ENCODE results near the gene PPM1D. TPM values are rescaled to one million over a fixed set of nuclear protein-coding genes. Genes with fewer than 3 reads are reported as not detected.

Gene PPM1D
- total RNA-seq, 2 experiments from 2014 or later = 11.6 to 12.9 TPM

DNA sequence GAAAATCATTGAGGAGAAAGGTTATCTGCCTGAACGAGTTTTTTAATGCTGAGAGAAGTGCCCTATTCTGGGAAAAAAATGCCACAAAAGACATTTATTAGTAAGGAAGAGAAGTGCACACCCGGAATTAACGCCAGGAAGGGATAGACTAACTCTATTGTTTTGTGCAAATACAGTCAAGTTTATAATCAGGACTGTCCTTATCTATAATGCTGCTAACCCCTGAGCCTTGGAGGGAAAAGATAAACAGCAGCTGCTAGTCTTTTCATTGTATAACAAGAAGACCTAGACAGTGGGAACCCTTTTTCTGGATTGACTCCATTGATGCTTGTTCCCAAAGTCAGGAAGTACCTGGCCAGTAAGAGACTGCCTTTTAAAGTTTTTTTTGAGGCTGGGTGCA lies 104.2 kb downstream of the PPM1D start:
- Mint-ChIP-seq H3K27ac (no peak overlapping the region), H3K4me3 (no peak overlapping the region), H3K27me3 (no peaks in the 10 kb centered on the region), H3K36me3 (no peaks in the 10 kb centered on the region), H3K4me1 (no peaks in the 10 kb centered on the region), H3K9me3 (no peaks in the 10 kb centered on the region)
- DNase-seq = no peak

- no peaks in the 10 kb centered on the region for H3K36me3 Mint-ChIP-seq
- no peak overlapping the region for H3K27ac Mint-ChIP-seq
These were observed 112.7 kb downstream of the PPM1D start for GRCh38 chr17:60712675-60713074.

DNA sequence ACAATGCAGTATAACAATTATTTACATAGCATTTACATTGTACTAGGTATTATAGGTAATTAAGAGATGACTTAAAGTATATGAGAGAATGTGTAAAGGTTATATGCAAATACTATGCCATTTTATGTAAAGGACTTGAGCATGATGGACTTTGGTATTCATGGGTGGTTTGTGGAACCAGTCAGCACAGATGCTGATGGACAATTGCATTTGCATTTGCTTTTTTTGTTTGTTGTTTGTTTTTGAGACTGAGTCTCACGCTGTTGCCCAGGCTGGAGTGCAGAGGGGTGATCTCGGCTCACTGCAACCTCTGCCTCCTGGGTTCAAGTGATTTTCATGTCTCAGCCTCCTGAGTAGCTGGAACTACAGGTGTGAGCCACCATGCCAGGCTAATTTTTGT lies 113.6 kb downstream of the PPM1D start:
- no peak for DNase-seq
- H3K4me3 Mint-ChIP-seq = no peak overlapping the region
- no peaks in the 10 kb centered on the region for H3K27me3 Mint-ChIP-seq
- H3K4me1 Mint-ChIP-seq = no peaks in the 10 kb centered on the region
- no peaks in the 10 kb centered on the region for H3K36me3 Mint-ChIP-seq
- H3K9me3 Mint-ChIP-seq = no peaks in the 10 kb centered on the region
- H3K27ac Mint-ChIP-seq = no peak overlapping the region

More at GRCh38 chr17:60712675-60713074, 112.7 kb downstream of the PPM1D start:
- Mint-ChIP-seq H3K27me3 (no peaks in the 10 kb centered on the region), H3K9me3 (no peaks in the 10 kb centered on the region), H3K4me1 (no peaks in the 10 kb centered on the region), H3K4me3 (no peak overlapping the region)
- DNase-seq = no peak

Other genes with a start within 250 kb of the PPM1D start
- gene USP32, start 208.1 kb upstream of the PPM1D start, total RNA-seq = 10 to 100 TPM; 26.6 to 26.7 TPM
- under 1 TPM in 1 of 2 experiments, not detected in 1; 0.24 TPM for gene CHCT1, start 177.7 kb upstream of the PPM1D start, total RNA-seq
- gene APPBP2, start 74.0 kb upstream of the PPM1D start, total RNA-seq = 10 to 100 TPM; 21.8 to 23.5 TPM
- 1 to 10 TPM; 4.9 to 7.0 TPM for gene BCAS3, start 77.7 kb downstream of the PPM1D start, total RNA-seq

All from activated naive CD8-positive, alpha-beta T cell treated with anti-CD3 and anti-CD28 coated beads for 36 hours (primary cell).